HG02642 (cell line): ENCODE results near the gene ANKRD27.

Experiments used
- ATAC-seq: cut with Tn5 transposase; IDR thresholded peaks from one replicate; pipeline ENCODE4 v1.9.1; 2021; ENCODE audit warnings: mild to moderate bottlenecking; ENCODE audit not compliant: unreplicated experiment, poor library complexity

The ANKRD27 gene

GRCh38 chr19:32691291-32691951, 16.4 kb upstream of the ANKRD27 start, which contains the start of gene NUDT19:
NUDT19 (plus strand) TSS chr19:32691821; CDS start chr19:32691961, 140 bp downstream.
- ATAC-seq, result peak; percentile 91

DNA sequence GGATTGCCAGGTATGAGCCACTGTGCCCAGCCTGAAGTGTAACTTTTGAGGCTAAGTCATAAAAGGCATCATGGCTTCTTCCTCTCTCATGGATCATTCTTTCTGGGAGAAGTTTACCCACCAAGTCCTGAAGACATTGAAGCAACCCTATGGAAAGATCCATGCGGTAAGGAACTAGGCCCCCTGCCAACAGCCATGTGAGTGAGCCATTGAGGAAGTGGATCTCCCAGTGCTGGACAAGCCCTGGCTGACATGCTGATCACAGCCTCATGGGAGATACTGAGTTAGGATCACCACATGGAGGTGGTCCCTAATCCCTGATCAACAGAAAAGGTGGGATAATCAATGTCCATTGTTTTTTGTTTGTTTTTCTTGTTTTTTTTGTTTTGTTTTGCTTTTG, 13.3 kb upstream of the ANKRD27 start:
- no peak for ATAC-seq

GRCh38 chr19:32687681-32688080, 12.7 kb upstream of the ANKRD27 start:
- ATAC-seq, result no peak

DNA sequence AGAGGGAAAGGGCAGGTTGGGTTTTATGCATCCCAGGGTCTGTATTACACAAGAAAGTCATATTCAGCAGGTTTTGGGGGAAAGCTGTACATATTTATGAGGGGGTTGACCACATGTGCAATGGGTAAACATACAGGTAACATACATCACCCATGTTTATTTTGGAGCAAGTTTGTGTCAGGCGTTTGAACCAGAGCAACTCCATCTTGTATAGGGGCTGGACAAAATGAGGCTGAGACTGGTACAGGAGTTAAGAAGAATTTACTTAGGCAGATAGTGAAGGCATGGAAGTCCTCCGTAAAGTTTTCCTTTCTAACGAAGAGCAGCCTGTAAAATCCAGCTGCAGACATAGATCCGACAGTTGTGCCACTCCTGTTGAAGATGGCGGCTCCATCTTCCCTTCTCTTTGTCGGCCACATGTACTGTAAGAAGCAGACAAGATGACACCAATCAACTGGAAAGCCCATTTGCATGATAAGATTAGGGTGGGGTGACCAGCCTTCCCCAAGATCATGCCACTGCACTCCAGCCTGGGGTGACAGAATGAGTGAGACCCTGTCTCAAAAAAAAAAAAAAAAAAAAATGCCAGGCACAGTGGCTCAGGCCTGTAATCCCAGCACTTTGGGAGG, 12.0 kb upstream of the ANKRD27 start:
- ATAC-seq, result no peak

DNA sequence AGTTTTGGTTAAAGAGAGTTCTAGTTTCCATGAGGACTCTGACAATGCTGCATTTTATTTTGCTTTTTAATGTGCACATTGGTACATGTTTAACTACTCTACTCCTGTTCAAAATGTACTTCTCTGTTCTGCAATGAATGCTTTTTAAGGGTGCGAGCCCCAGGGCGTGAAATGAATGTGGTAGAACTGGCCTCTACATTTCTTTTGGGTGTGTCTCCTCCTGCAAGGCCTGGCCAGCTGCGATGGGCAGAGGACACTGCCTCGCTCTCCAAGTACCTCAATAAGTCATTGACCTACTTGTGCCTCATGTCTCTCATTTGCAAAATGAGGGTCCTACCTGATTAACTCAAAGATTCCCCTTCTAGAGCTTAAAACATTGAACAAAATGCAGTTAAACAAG, 7.3 kb upstream of the ANKRD27 start:
- no peak for ATAC-seq

- ATAC-seq, result no peak
Observed at GRCh38 chr19:32680986-32681385, 6.0 kb upstream of the ANKRD27 start.

- no peak for ATAC-seq
Observed at GRCh38 chr19:32677657-32678056, 2.7 kb upstream of the ANKRD27 start.

- ATAC-seq, result no peak
Observed at GRCh38 chr19:32676895-32677359, 1.9 kb upstream of the ANKRD27 start.

DNA sequence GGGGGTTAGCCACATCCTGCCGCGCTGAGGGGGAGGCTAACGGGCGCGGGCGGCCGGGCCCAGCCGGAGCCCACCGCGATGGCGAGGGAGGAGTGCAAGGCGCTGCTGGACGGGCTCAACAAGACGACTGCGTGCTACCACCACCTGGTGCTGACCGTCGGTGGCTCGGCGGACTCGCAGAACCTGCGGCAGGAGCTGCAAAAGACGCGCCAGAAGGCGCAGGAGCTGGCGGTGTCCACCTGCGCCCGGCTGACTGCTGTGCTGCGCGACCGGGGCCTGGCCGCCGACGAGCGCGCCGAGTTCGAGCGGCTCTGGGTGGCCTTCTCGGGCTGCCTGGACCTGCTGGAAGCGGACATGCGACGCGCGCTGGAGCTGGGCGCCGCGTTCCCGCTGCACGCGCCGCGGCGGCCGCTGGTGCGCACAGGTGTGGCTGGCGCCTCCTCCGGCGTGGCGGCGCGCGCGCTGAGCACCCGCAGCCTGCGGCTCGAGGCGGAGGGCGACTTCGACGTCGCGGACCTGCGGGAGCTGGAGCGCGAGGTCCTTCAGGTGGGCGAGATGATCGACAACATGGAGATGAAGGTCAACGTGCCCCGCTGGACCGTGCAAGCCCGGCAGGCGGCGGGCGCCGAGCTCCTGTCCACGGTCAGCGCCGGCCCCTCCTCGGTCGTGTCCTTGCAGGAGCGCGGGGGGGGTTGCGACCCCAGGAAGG, 1.4 kb upstream of the ANKRD27 start:
- no peak for ATAC-seq

- ATAC-seq, result peak; percentile 36
Observed at GRCh38 chr19:32675720-32676185, 773 bp upstream of the ANKRD27 start, which contains the start of gene RGS9BP. RGS9BP (plus strand) TSS chr19:32675848; CDS start chr19:32676264, 416 bp downstream.

DNA sequence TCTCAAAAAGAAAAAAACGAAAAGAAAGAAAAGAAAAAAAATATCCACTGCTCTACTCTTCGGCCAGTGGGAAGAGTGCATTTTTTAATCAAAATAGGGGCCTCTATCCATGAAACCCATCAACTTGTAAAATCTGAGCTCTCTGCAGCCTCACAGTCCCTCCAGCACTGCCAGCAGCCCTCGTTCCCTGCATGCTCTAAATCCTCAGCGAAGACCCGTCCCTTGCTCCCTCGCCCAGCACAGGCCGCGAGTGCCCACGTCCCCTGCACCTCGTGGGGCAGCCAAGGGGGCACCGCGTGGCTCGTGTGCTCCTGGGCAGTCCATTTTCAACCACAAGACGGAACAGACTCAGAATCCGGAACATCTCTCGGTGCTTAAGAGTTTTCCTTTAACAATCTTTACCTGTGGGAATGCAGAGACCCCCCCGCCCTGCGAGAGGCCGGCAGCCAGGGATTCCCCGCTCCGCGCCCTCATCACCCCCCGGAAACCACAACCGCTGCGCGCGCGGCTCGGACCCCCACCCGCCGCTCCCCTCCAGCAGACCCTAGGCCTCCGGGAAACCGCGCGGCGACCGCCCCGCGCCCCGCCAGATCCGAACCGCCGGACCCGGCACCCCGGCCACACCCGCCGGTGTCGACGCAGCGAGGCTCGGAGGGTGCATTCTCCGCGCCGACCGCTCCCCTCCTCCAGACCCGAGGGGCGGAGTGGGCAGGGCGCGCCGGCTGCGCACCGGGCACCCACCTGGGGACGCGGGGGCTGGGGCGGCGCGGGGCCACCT, 638 bp downstream of the ANKRD27 start:
- no peak for ATAC-seq

GRCh38 chr19:32673573-32673972, 1.4 kb downstream of the ANKRD27 start:
- no peak for ATAC-seq

DNA sequence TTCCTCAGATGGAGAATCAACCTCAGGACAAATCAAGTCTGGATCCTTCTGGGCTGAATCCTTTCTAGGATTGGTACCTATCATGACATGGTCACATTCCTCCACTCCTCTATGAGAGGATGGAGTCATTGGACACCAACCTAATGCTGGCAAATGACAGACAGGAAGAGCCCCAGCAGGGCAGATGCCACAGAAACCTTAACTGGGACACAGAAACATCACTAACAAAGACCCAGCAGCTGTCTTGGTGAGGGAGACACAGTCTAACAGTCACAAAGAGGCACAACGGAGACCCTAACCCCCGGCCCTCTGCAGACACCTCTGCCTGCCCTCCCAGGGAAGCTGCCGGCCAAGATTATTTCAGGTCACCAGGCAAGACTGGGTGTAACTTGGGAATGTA, 2.1 kb downstream of the ANKRD27 start:
- ATAC-seq, result no peak

DNA sequence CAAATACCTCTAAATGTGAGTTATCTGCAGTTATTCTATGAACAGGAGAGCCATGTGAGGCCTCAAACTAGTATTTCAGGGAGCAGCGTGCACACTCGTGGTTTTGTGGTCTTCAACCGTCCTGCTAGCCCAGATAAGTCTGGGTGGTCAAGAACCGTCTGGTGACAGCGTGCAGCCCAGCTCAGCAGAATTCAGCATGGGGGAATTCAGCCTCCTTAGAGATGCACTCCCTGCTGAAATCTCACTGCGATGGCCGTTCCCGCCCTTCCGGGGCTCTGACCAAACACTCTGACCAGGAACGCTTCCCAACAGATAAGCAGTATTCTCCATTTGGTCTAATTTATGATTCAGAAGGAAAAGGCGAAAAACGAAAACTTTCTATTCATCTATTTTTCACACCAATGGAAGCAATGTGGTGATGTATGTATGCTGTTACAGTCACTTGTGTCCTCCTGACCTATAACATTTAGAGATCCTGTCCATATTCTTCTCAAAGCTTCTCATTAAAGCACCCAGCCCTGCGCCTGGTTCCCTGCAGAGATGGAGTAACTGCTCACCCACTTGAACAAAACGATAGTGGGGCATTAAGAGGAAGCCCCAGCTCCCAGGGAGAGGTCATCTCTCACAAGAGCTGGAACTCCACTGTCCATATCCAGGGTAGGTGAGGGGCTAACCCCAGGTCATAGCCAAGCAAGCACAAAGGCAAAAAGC, 2.9 kb downstream of the ANKRD27 start:
- ATAC-seq, result no peak

- ATAC-seq, result no peak
Observed at GRCh38 chr19:32669310-32669709, 5.7 kb downstream of the ANKRD27 start.

GRCh38 chr19:32666084-32666483, 8.9 kb downstream of the ANKRD27 start:
- ATAC-seq, result no peak

DNA sequence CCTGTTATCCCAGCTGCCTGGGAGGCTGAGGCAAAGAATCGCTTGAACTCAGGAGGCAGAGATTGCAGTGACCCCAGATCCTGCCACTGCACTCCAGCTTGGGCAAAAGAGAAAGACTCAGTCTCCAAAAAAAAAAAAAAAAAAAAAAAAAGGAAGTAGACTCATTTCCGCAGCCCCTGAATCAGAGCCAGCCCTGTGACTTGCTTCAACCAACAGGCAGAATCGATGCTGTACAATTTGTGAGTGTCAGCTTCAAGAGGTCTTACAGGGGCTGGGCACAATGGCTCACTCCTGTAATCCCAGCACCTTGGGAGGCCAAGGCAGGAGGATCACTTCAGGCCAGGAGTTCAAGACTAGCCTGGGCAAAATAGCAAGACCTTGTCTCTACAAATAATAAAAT, 12.8 kb downstream of the ANKRD27 start:
- ATAC-seq, result no peak

- ATAC-seq, result no peak
Observed at GRCh38 chr19:32661318-32661717, 13.7 kb downstream of the ANKRD27 start.

DNA sequence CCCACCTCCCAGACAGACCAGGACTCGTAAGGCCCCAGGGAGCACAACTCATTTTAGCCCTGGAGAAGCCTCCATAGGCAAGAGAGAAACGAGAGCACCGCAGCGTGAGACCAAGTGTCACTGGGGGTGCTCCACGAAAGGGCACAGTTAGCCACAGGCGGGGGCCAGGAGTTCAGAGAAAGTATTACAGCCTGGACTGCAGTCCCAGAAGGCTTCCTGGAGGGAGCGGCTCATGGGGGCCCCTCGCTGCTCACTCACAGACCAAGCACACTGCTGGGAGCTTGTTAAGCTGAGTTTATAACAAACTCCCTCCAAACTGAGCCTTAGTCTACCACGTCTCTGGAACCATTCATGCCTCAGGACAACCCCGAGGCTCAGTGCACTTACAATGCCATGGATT, 16.5 kb downstream of the ANKRD27 start:
- no peak for ATAC-seq

- ATAC-seq, result no peak
Observed at GRCh38 chr19:32658075-32658474, 16.9 kb downstream of the ANKRD27 start.
